ENCODE data around the gene CCN5. TPM values are rescaled to one million over a fixed set of nuclear protein-coding genes. Genes with fewer than 3 reads are reported as not detected.

CCN5 gene
- total and polyA plus RNA-seq, 2 of the 13 experiments (the other 11 are each of a cell fraction or from before 2014, with no cell fraction given) = 0.12 TPM; not detected in 1

GRCh38 chr20:44709797-44710196 lies 5.4 kb upstream of the CCN5 start:
- Histone ChIP-seq H3K27me3 (ENCODE audit: control insufficient read depth in 1 of 2, insufficient read depth in 2 of 2, low read length in 2 of 2) (peaks cover 6 to 49% of the 10 kb centered on the region in 2 experiments; a peak in 3 of 5 replicates), H3K4me1 (ENCODE audit: insufficient read depth, low read length) (peaks cover 9% of the 10 kb centered on the region), H3K27ac (ENCODE audit: extremely low read length, insufficient read depth, low read length) (no peak overlapping the region), H4K20me1 (ENCODE audit: insufficient read depth, low read length) (no peaks in the 10 kb centered on the region), H3K9ac (ENCODE audit: insufficient read depth, low read depth, low read length) (no peak overlapping the region), H3K9me3 (ENCODE audit: low read length) (no peaks in the 10 kb centered on the region), H3K79me2 (ENCODE audit: insufficient read depth, low read length) (no peaks in the 10 kb centered on the region), H3K36me3 (replicated peaks in 1 of 2; ENCODE audit: control insufficient read depth in 1 of 2, insufficient read depth in 2 of 2, low read length in 2 of 2) (no peaks in the 10 kb centered on the region), H2AFZ (ENCODE audit: low read length) (no peak overlapping the region), H3K4me3 (replicated peaks in 1 of 3; ENCODE audit: insufficient read depth in 1 of 3, low read depth in 2 of 3, low read length in 3 of 3) (no peak overlapping the region), H3K4me2 (ENCODE audit: low read depth, low read length) (no peak overlapping the region)
- no TSS peak for BruUV-seq (replicated peaks)
- WGBS (ENCODE audit: low lambda C conversion rate) = 28% methylated on average over 9 of the region's 9 CpGs
- CTCF ChIA-PET (ENCODE audit: low intra/inter-chr PET ratio, low total read pairs) = no interaction called here
- POLR2A ChIA-PET = no interaction called here
- intact Hi-C loops (cut with micrococcal nuclease; ENCODE audit: unreplicated experiment) (no loop called here), in situ Hi-C loops (cut with HindIII; ENCODE audit: extremely low pct_ligation_motif_present, low pct_unique_long_range_greater_than_20kb) (no loop called here)
- DNase-seq (ENCODE audit: low spot score) (no peak), FAIRE-seq (no peak), ATAC-seq (no peak)
- TF ChIP-seq ZNF180 (CRISPR knock-in tag; IDR thresholded peaks at IDR 0.05; ENCODE audit: borderline replicate concordance, low read depth) (no peak), AGO2 (optimal IDR thresholded peaks at IDR 0.05; ENCODE audit: low read depth, low read length) (no peak), AHR (CRISPR knock-in tag; IDR thresholded peaks at IDR 0.05) (no peak), FOXA1 (IDR thresholded peaks at IDR 0.05) (no peak), FOXA1 (CRISPR knock-in tag; IDR thresholded peaks at IDR 0.05) (no peak), BCL3 (CRISPR knock-in tag; IDR thresholded peaks at IDR 0.05) (no peak), CERS6 (CRISPR knock-in tag; IDR thresholded peaks at IDR 0.05) (no peak), GPBP1L1 (CRISPR knock-in tag; IDR thresholded peaks at IDR 0.05) (no peak)
